Loucy (cell line): ENCODE data around the gene TSPAN3.

Experiments used
- H2AFZ ChIP-seq: fragments of 200-600 bp; sonication (generic); 2 replicates; pipeline ENCODE4 v1.6.0; 2016; ENCODE audit warnings: antibody characterized with exemption, mild to moderate bottlenecking, low read length, moderate library complexity
- H3F3A ChIP-seq: fragments of 200-600 bp; 2 replicates; pipeline ENCODE4 v1.6.0; 2016; ENCODE audit warnings: antibody characterized with exemption, low read depth, mild to moderate bottlenecking
- H3K27me3 ChIP-seq: fragments of 200-600 bp; sonication (generic); 2 replicates; pipeline ENCODE4 v1.6.1; 2014; ENCODE audit warnings: low read length, mild to moderate bottlenecking; ENCODE audit not compliant: insufficient read depth, poor library complexity, severe bottlenecking
- H3K36me3 ChIP-seq: fragments of 200-600 bp; sonication (generic); 2 replicates; pipeline ENCODE4 v1.6.1; 2016; ENCODE audit warnings: low read length; ENCODE audit not compliant: insufficient read depth
- H3K4me1 ChIP-seq: fragments of 200-600 bp; sonication (generic); 2 replicates; pipeline ENCODE4 v1.5.1; 2014; ENCODE audit warnings: low read length, mild to moderate bottlenecking; ENCODE audit not compliant: insufficient read depth, poor library complexity, severe bottlenecking
- H3K4me2 ChIP-seq: fragments of 200-600 bp; sonication (generic); 2 replicates; pipeline ENCODE4 v1.6.0; 2014; ENCODE audit warnings: antibody characterized with exemption, low read length, low read depth, mild to moderate bottlenecking; ENCODE audit not compliant: poor library complexity, severe bottlenecking
- H3K4me3 ChIP-seq: fragments of 200-600 bp; sonication (generic); 2 replicates; pipeline ENCODE4 v1.5.1; 2014; ENCODE audit warnings: low read length, mild to moderate bottlenecking, mixed read lengths; ENCODE audit not compliant: poor library complexity, severe bottlenecking
- H3K79me2 ChIP-seq: fragments of 200-600 bp; sonication (generic); 2 replicates; pipeline ENCODE4 v1.6.1; 2014; ENCODE audit warnings: low read length; ENCODE audit not compliant: insufficient read depth
- H3K9ac ChIP-seq: fragments of 200-600 bp; sonication (generic); 2 replicates; pipeline ENCODE4 v1.6.0; 2014; ENCODE audit warnings: mild to moderate bottlenecking, low read depth, low read length, moderate library complexity; ENCODE audit not compliant: poor library complexity, severe bottlenecking
- H3K9me2 ChIP-seq: fragments of 200-600 bp; sonication (generic); replicated peaks from 2 replicates; pipeline ENCODE4 v1.6.1; 2016; ENCODE audit warnings: low read depth, low read length, mixed read lengths
- H3K9me3 ChIP-seq: fragments of 200-600 bp; sonication (generic); 2 replicates; pipeline ENCODE4 v1.6.1; 2014; ENCODE audit warnings: mild to moderate bottlenecking, antibody characterized with exemption, low read length, low read depth; ENCODE audit not compliant: insufficient read depth
- H4K20me1 ChIP-seq: fragments of 200-600 bp; sonication (generic); 2 replicates; pipeline ENCODE4 v1.6.0; 2014; ENCODE audit warnings: antibody characterized with exemption, low read length, mild to moderate bottlenecking; ENCODE audit not compliant: insufficient read depth, poor library complexity, severe bottlenecking
- EZH2phosphoT487 ChIP-seq: fragments of 200-600 bp; IDR thresholded peaks from 2 replicates; pipeline ENCODE4 v1.6.1; 2018; ENCODE audit warnings: antibody characterized with exemption, mild to moderate bottlenecking, moderate library complexity, borderline replicate concordance
- TF ChIP-seq, protein P1 (sequence below): fragments of 200-600 bp; sonication (generic); conservative IDR thresholded peaks from 2 replicates; pipeline ENCODE4 v1.5.1; 2014; ENCODE audit warnings: mild to moderate bottlenecking, antibody characterized with exemption, low read length

TSPAN3 gene

DNA sequence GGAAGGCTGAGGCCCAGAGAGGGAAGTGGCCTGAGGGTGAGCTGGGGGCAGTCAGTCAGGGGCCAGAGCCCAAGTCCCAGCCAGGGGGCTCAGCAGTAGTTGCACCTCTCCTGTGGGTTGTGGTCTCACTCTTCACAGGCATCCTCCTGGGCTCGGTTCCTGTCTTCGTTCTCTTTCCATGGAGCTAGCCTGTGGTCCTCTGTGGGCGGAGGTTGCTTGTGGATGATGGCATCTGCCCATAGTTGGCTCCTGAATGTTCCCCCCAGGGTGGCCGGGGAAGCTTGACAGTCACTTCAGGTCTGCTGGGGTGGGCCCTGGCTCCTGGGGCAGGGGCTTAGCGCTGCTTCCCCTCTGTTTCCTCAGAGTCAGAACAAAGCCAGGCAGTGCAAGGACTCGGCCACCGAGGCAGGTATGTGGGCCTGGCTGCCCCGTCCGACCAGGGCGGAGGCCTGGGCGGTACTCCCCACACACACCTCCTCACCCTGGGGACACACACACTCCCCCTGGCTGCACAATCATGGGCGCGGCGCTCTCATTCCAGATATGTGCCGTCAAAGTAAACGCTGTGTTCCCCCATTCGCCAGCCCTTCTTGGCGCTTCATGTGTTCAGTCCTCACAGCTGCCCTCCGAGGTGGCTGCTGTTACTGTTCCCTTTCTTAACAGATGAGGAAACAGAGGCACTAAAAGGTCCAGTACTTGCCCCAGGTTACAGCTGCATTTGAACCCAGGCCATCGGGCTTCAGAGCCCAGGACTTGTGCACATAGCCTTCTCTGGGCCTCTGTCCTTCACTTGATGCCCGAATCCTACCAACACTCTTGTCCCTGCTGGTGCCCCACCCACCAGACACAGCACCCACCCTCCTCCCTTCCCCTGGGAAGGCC, 41.5 kb downstream of the TSPAN3 start:
- H3K27me3 ChIP-seq = no peaks in the 10 kb centered on the region
- TF ChIP-seq, protein P1, sequence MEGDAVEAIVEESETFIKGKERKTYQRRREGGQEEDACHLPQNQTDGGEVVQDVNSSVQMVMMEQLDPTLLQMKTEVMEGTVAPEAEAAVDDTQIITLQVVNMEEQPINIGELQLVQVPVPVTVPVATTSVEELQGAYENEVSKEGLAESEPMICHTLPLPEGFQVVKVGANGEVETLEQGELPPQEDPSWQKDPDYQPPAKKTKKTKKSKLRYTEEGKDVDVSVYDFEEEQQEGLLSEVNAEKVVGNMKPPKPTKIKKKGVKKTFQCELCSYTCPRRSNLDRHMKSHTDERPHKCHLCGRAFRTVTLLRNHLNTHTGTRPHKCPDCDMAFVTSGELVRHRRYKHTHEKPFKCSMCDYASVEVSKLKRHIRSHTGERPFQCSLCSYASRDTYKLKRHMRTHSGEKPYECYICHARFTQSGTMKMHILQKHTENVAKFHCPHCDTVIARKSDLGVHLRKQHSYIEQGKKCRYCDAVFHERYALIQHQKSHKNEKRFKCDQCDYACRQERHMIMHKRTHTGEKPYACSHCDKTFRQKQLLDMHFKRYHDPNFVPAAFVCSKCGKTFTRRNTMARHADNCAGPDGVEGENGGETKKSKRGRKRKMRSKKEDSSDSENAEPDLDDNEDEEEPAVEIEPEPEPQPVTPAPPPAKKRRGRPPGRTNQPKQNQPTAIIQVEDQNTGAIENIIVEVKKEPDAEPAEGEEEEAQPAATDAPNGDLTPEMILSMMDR = no peak
- no peak for TF ChIP-seq EZH2phosphoT487
- no peaks in the 10 kb centered on the region for H3K9me2 ChIP-seq
- no peaks in the 10 kb centered on the region for H4K20me1 ChIP-seq
- H2AFZ ChIP-seq = no peak overlapping the region
- no peak overlapping the region for H3K9ac ChIP-seq
- H3K4me2 ChIP-seq = no peak overlapping the region
- no peaks in the 10 kb centered on the region for H3F3A ChIP-seq
- no peaks in the 10 kb centered on the region for H3K9me3 ChIP-seq
- no peaks in the 10 kb centered on the region; the same call in 1 of the 2 replicates for H3K36me3 ChIP-seq
- H3K4me1 ChIP-seq = peaks cover 5% of the 10 kb centered on the region
- no peaks in the 10 kb centered on the region for H3K79me2 ChIP-seq
- no peak overlapping the region for H3K4me3 ChIP-seq

DNA sequence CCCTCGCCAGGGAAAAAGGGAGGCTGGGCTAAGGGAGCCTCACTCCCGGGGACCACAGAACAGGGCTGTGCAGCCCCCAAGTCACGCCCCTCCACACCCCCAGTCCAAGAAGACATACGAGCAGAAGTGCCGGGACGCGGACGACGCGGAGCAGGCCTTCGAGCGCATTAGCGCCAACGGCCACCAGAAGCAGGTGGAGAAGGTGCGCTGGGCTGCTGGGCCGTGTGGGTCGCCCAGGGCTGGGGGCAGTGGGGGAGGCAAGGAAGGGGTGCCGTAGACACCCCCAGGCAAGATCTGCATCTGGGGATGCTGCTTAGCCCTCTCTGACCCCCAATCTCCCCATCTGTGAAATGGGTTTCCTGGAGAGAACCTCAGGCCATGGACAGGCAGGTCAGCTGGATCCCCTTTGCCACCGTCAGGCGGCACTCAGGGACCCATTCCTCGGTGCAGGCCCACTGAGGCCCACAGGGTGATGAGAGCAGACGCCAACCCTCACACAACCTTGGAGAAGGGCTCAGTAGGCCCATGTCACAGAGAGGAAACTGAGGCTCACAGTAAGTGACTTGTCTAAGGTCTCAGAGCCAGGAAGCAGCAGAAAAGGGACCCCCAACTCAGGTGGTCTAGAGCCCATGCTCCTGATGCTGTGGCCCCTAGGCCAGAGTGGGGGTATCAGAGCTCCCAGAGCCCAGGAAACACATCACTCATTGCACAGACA, 42.3 kb downstream of the TSPAN3 start:
- H3K9ac ChIP-seq = no peak overlapping the region
- no peaks in the 10 kb centered on the region for H3K9me3 ChIP-seq
- H3K79me2 ChIP-seq = no peaks in the 10 kb centered on the region
- H3K4me1 ChIP-seq = peaks cover 5% of the 10 kb centered on the region
- H4K20me1 ChIP-seq = no peaks in the 10 kb centered on the region
- H3F3A ChIP-seq = no peaks in the 10 kb centered on the region
- TF ChIP-seq, protein P1 = no peak
- no peak for TF ChIP-seq EZH2phosphoT487
- no peaks in the 10 kb centered on the region for H3K27me3 ChIP-seq
- no peaks in the 10 kb centered on the region; the same call in 1 of the 2 replicates for H3K36me3 ChIP-seq
- H3K9me2 ChIP-seq = no peaks in the 10 kb centered on the region
- no peak overlapping the region for H3K4me2 ChIP-seq
- no peak overlapping the region for H3K4me3 ChIP-seq
- H2AFZ ChIP-seq = no peak overlapping the region

GRCh38 chr15:77027697-77028450, 43.0 kb downstream of the TSPAN3 start:
- no peaks in the 10 kb centered on the region for H3K79me2 ChIP-seq
- H3K27me3 ChIP-seq = no peaks in the 10 kb centered on the region
- no peak overlapping the region for H2AFZ ChIP-seq
- TF ChIP-seq, protein P1 = no peak
- no peak for TF ChIP-seq EZH2phosphoT487
- H3K9ac ChIP-seq = no peak overlapping the region
- no peaks in the 10 kb centered on the region; the same call in 1 of the 2 replicates for H3K36me3 ChIP-seq
- no peak overlapping the region for H3K4me3 ChIP-seq
- H4K20me1 ChIP-seq = no peaks in the 10 kb centered on the region
- H3K4me1 ChIP-seq = peaks cover 5% of the 10 kb centered on the region
- no peaks in the 10 kb centered on the region for H3F3A ChIP-seq
- no peak overlapping the region for H3K4me2 ChIP-seq
- no peaks in the 10 kb centered on the region for H3K9me2 ChIP-seq
- no peaks in the 10 kb centered on the region for H3K9me3 ChIP-seq
